IMR-90 (cell line): ENCODE data around the gene PLEKHJ1. TPM values are rescaled to one million over a fixed set of nuclear protein-coding genes. Genes with fewer than 3 reads are reported as not detected.
A peak's percentile ranks its signal among the peaks of the same experiment; 100 is the strongest.

Source experiments
- ATAC-seq: fragments of 200-7000 bp; cut with Tn5 transposase; 2 replicates; pipeline ENCODE4 v1.9.1; 2020; ENCODE audit warnings: low read depth, mild to moderate bottlenecking, moderate library complexity
- BruUV-seq: library from RNA; stranded (reverse); fragments of 400-500 nt; replicated peaks from 2 replicates; lab custom pipeline; 2021; lab: Mats Ljungman, UMichigan
- CTCF ChIA-PET: fragments of 300-600 bp; formaldehyde crosslinking; extraction: SDS; loops from one replicate; lab custom pipeline; 2021; ENCODE audit warnings: antibody characterized with exemption; lab: Yijun Ruan, JAX
- POLR2A ChIA-PET: fragments of 300-600 bp; sonication (Branson Sonifier 250); formaldehyde crosslinking; loops from one replicate; lab custom pipeline; 2022; ENCODE audit warnings: antibody characterized with exemption; ENCODE audit not compliant: unreplicated experiment; lab: Charles Lee
- DNase-seq: peaks from one replicate; pipeline ENCODE4 v3.0.0; 2013
- H2AFZ ChIP-seq: replicated peaks from 2 replicates; pipeline ENCODE3; 2013; ENCODE audit warnings: low read length, mild to moderate bottlenecking; ENCODE audit not compliant: poor library complexity
- H2AK5ac ChIP-seq: 2 replicates; pipeline ENCODE4 v1.6.1; 2013; ENCODE audit warnings: low read depth, low read length, inconsistent platforms
- H2AK9ac ChIP-seq: replicated peaks from 2 replicates; pipeline ENCODE3; 2013; ENCODE audit warnings: mild to moderate bottlenecking, low read depth, low read length, moderate library complexity; ENCODE audit not compliant: poor library complexity
- H2BK120ac ChIP-seq: 2 replicates; pipeline ENCODE4 v1.6.1; 2013; ENCODE audit warnings: low read depth, low read length, inconsistent platforms
- H2BK15ac ChIP-seq: 3 replicates; pipeline ENCODE4 v1.6.1; 2013; ENCODE audit warnings: low read depth, low read length, inconsistent platforms
- H2BK20ac ChIP-seq: 2 replicates; pipeline ENCODE4 v1.6.1; 2013; ENCODE audit warnings: low read depth, mild to moderate bottlenecking, inconsistent platforms, low read length, moderate library complexity
- H2BK5ac ChIP-seq: 2 replicates; pipeline ENCODE4 v1.6.1; 2013; ENCODE audit warnings: mild to moderate bottlenecking, low read depth, low read length, inconsistent platforms; ENCODE audit not compliant: poor library complexity, severe bottlenecking
- H3K14ac ChIP-seq: replicated peaks from 2 replicates; pipeline ENCODE4 v1.6.1; 2013; ENCODE audit warnings: low read depth, low read length, inconsistent platforms
- H3K18ac ChIP-seq: 2 replicates; pipeline ENCODE4 v1.6.1; 2013; ENCODE audit warnings: low read depth, low read length, control low read depth
- H3K23ac ChIP-seq: 2 replicates; pipeline ENCODE4 v1.6.1; 2013; ENCODE audit warnings: low read depth, low read length, inconsistent platforms
- H3K27ac ChIP-seq: 2 replicates; pipeline ENCODE4 v1.5.1; 2013; ENCODE audit warnings: mild to moderate bottlenecking, control low read depth, low read length; ENCODE audit not compliant: insufficient read depth
- H3K27me3 ChIP-seq: 2 replicates; pipeline ENCODE4 v1.6.1; 2013; ENCODE audit warnings: low read length; ENCODE audit not compliant: control insufficient read depth, insufficient read depth
- H3K36me3 ChIP-seq: 2 replicates; pipeline ENCODE4 v1.6.1; 2013; ENCODE audit warnings: low read length, mixed read lengths; ENCODE audit not compliant: control insufficient read depth, insufficient read depth
- H3K4ac ChIP-seq: 2 replicates; pipeline ENCODE4 v1.6.1; 2013; ENCODE audit warnings: low read depth, low read length, inconsistent platforms
- H3K4me1 ChIP-seq: 2 replicates; pipeline ENCODE4 v1.6.1; 2013; ENCODE audit warnings: low read length, mixed read lengths; ENCODE audit not compliant: control insufficient read depth, insufficient read depth
- H3K4me2 ChIP-seq: 2 replicates; pipeline ENCODE4 v1.6.1; 2013; ENCODE audit warnings: low read depth, mild to moderate bottlenecking, control low read depth, low read length, moderate library complexity
- H3K4me3 ChIP-seq: 2 replicates; pipeline ENCODE4 v1.5.1; 2013; ENCODE audit warnings: low read depth, mild to moderate bottlenecking, control low read depth, low read length, moderate library complexity; ENCODE audit not compliant: insufficient read depth
- H3K56ac ChIP-seq: 2 replicates; pipeline ENCODE4 v1.6.1; 2013; ENCODE audit warnings: low read length, inconsistent platforms; ENCODE audit not compliant: insufficient read depth; ENCODE audit errors: extremely low read depth
- H3K79me1 ChIP-seq, 2 experiments: 2 replicates each; pipeline ENCODE4 v1.6.1; 2013; ENCODE audit warnings: low read length in 2 of 2, inconsistent platforms in 1 of 2, low read depth in 1 of 2
- H3K9ac ChIP-seq: 2 replicates; pipeline ENCODE4 v1.6.1; 2013; ENCODE audit warnings: low read depth, low read length, control low read depth
- H3K9me1 ChIP-seq: 2 replicates; pipeline ENCODE4 v1.6.1; 2013; ENCODE audit warnings: low read length, inconsistent platforms; ENCODE audit not compliant: insufficient read depth
- H3K9me3 ChIP-seq: 2 replicates; pipeline ENCODE4 v1.6.1; 2013; ENCODE audit warnings: low read length; ENCODE audit not compliant: control insufficient read depth, insufficient read depth
- H4K20me1 ChIP-seq: 2 replicates; pipeline ENCODE4 v1.6.1; 2013; ENCODE audit warnings: low read length, inconsistent platforms; ENCODE audit not compliant: insufficient read depth
- H4K5ac ChIP-seq: 2 replicates; pipeline ENCODE4 v1.6.1; 2013; ENCODE audit warnings: mild to moderate bottlenecking, low read depth, low read length, control low read depth
- H4K8ac ChIP-seq, 2 experiments: 2 replicates each; pipeline ENCODE4 v1.6.1; 2013; ENCODE audit warnings: low read depth in 2 of 2, low read length in 2 of 2, control low read depth in 1 of 2, inconsistent platforms in 1 of 2
- H4K91ac ChIP-seq: 2 replicates; pipeline ENCODE4 v1.6.1; 2013; ENCODE audit warnings: low read depth, low read length, inconsistent platforms; ENCODE audit not compliant: insufficient read depth
- BHLHE40 ChIP-seq: fragments of 150-350 bp; IDR thresholded peaks from 2 replicates; pipeline ENCODE4 v1.6.1; 2016; ENCODE audit warnings: mild to moderate bottlenecking, low read depth, low read length
- CEBPB ChIP-seq: IDR thresholded peaks from 2 replicates; pipeline ENCODE4 v1.6.1; 2012; ENCODE audit warnings: low read depth, low read length, improper control_type of control experiment
- CHD1 ChIP-seq: IDR thresholded peaks from 2 replicates; pipeline ENCODE4 v1.6.1; 2012; ENCODE audit warnings: low read depth, low read length, improper control_type of control experiment
- CTCF ChIP-seq: conservative IDR thresholded peaks from 2 replicates; pipeline ENCODE4 v1.5.1; 2012; ENCODE audit warnings: mild to moderate bottlenecking, low read depth, low read length, improper control_type of control experiment
- ELK1 ChIP-seq: fragments of 150-350 bp; IDR thresholded peaks from 2 replicates; pipeline ENCODE4 v1.6.1; 2016; ENCODE audit warnings: low read depth, mild to moderate bottlenecking, low read length, moderate library complexity, borderline replicate concordance
- MAFK ChIP-seq: IDR thresholded peaks from 2 replicates; pipeline ENCODE4 v1.6.1; 2012; ENCODE audit warnings: low read depth, low read length, improper control_type of control experiment
- MAZ ChIP-seq: IDR thresholded peaks from 2 replicates; pipeline ENCODE4 v1.6.1; 2012; ENCODE audit warnings: low read depth, mild to moderate bottlenecking, low read length, improper control_type of control experiment, moderate library complexity, borderline replicate concordance
- MXI1 ChIP-seq: IDR thresholded peaks from 2 replicates; pipeline ENCODE4 v1.6.1; 2012; ENCODE audit warnings: low read depth, mild to moderate bottlenecking, low read length, moderate library complexity, borderline replicate concordance
- POLR2A ChIP-seq: IDR thresholded peaks from 2 replicates; pipeline ENCODE4 v1.6.1; 2012; ENCODE audit warnings: mild to moderate bottlenecking, low read depth, low read length
- RAD21 ChIP-seq: IDR thresholded peaks from 2 replicates; pipeline ENCODE4 v1.6.1; 2012; ENCODE audit warnings: low read length, improper control_type of control experiment
- RFX5 ChIP-seq: IDR thresholded peaks from 2 replicates; pipeline ENCODE4 v1.8.0; 2012; ENCODE audit warnings: low read depth, mild to moderate bottlenecking, low read length, moderate library complexity
- SMC3 ChIP-seq: fragments of 150-350 bp; IDR thresholded peaks from 2 replicates; pipeline ENCODE4 v1.6.1; 2016; ENCODE audit warnings: low read depth, mild to moderate bottlenecking, antibody characterized with exemption, low read length, moderate library complexity
- USF2 ChIP-seq: fragments of 150-350 bp; IDR thresholded peaks from 2 replicates; pipeline ENCODE4 v1.6.1; 2017; ENCODE audit warnings: mild to moderate bottlenecking, antibody characterized with exemption, low read length, low read depth
- WGBS, 2 experiments: methylation state at CpG; one replicate each; pipeline versions ENCODE4 v1.1.5 to v1.1.7; 2013; ENCODE audit warnings: missing lambda C conversion rate in 2 of 2; ENCODE audit not compliant: insufficient read length in 1 of 2; ENCODE audit errors: extremely low coverage in 2 of 2; 5-methylcytosine and 5-hydroxymethylcytosine counted together
- dilution Hi-C: fragments of 300-500 bp; cut with HindIII; formaldehyde crosslinking; loops from one replicate; pipeline ENCODE4 v1.14.3; 2018; ENCODE audit warnings: low sequenced_read_pairs; ENCODE audit not compliant: unreplicated experiment
- in situ Hi-C: fragments of 300-500 bp; cut with MboI; formaldehyde crosslinking; loops from 3 replicates; pipeline ENCODE4 v1.14.3; 2019; ENCODE audit warnings: low sequenced_read_pairs, inconsistent platforms, mixed read lengths
- intact Hi-C: fragments of 100-400 bp; cut with micrococcal nuclease; formaldehyde crosslinking; loops from 2 replicates; pipeline ENCODE4 v1.10.0; 2022
- polyA plus RNA-seq, 3 experiments: library from polyadenylated mRNA; depleted of rRNA; stranded (reverse); fragments of >200 nt; gene quantifications; 2 replicates each; pipeline ENCODE4 v1.2.3, GENCODE V29; 2012; ENCODE audit warnings: low replicate concordance in 1 of 3
- total RNA-seq: library from RNA; depleted of rRNA; stranded (reverse); fragments of >200 nt; gene quantifications from 2 replicates; pipeline ENCODE4 v1.2.3, GENCODE V29; 2012

The PLEKHJ1 gene
- total and polyA plus RNA-seq, 2 of the 4 experiments (the other 2 are of a cell fraction): 31.7 to 62.8 TPM

DNA sequence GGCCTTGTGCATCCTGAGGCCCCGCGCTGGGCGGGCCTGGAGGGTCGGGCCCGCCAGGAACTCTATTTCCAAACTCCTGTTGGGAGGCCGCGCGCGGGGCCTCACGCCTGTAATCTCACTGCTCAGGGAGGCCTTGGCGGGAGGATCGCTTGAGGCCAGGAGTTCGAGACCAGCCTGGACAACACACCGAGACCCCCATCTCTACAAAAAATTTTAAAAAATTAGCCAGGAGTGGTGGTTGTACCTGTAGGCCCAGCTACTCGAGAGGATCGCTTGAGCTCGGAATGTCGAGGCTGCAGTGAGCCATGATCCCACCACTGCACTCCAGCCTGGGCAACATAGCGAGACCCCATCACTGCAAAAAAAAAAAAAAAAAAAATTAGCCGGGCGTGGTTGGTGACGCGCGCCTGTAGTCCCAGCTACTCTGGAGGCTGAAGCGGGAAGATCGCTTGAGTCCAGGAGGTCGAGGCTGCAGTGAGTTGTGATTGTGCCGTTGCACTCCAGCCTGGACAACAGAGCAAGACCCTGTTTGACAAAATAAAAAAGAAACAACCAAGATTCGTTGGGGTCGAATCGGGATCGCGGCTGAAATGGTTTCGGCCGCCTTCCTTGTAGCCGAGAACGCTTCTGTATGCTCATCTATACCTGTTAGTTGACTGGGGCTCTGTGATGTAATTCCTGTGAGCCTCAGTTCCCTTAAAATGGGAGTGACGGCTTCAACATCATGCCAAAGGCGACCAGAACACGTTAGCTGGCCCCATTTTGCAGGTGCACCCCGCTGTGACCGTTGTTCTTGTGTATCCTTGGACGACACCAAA lies 1.1 kb upstream of the PLEKHJ1 start:
- no TSS peak for BruUV-seq
- Histone ChIP-seq H3K27me3 (no peaks in the 10 kb centered on the region), H2AK9ac (peak overlapping the region; percentile 82), H4K8ac (peak overlapping the region; percentile 78 to 92), H3K14ac (peak overlapping the region; percentile 71), H4K20me1 (peaks cover 50% of the 10 kb centered on the region), H3K4me3 (peak overlapping the region; percentile 67), H3K56ac (peak overlapping the region; percentile 48; the same call in 1 of the 2 replicates), H3K4me1 (peaks cover 22% of the 10 kb centered on the region), H3K4ac (peak overlapping the region; percentile 82), H2BK120ac (no peak overlapping the region; the same call in 1 of the 2 replicates), H4K91ac (peak overlapping the region; percentile 58; the same call in 1 of the 2 replicates), H3K9me3 (no peaks in the 10 kb centered on the region), H3K36me3 (peaks cover 17% of the 10 kb centered on the region), H3K79me1 (peaks cover 0 to 65% of the 10 kb centered on the region in 2 experiments; a peak in 3 of 4 replicates), H2AK5ac (peak overlapping the region; percentile 97), H2BK15ac (no peak overlapping the region), H3K4me2 (peak overlapping the region; percentile 94), H2AFZ (peak overlapping the region; percentile 99), H2BK5ac (peak overlapping the region; percentile 86), H4K5ac (peak overlapping the region; percentile 25), H3K18ac (no peak overlapping the region; the same call in 1 of the 2 replicates), H3K9me1 (peaks cover 13% of the 10 kb centered on the region), H3K9ac (peak overlapping the region; percentile 84), H2BK20ac (no peak overlapping the region), H3K27ac (peak overlapping the region; percentile 93), H3K23ac (peak overlapping the region; percentile 39; the same call in 1 of the 2 replicates)
- POLR2A ChIA-PET: no interaction called here
- dilution Hi-C loops (no loop called here), intact Hi-C loops (loop anchor here (2.0 to 5.0 kb wide), 2 partner anchors 80 to 375 kb away; no protein-coding TSS in a partner anchor), in situ Hi-C loops (no loop called here)
- WGBS, 2 experiments: 97% methylated on average over 10 of the region's 43 CpGs; no CpG with 5 or more reads in 1 of the 2 experiments
- peak; percentile 25 for ATAC-seq
- TF ChIP-seq SMC3 (no peak), RFX5 (no peak), POLR2A (no peak), CHD1 (no peak), MAZ (no peak), CEBPB (no peak), MAFK (no peak), BHLHE40 (no peak), ELK1 (no peak), RAD21 (no peak), USF2 (no peak), CTCF (no peak), MXI1 (no peak)
- no peak for DNase-seq
- CTCF ChIA-PET: interaction anchor here (1.6 kb wide), 1 partner anchor 25 kb away, joined by 6 read pairs; no protein-coding TSS in a partner anchor
